GM23338 (cell line): ENCODE results near the gene CDC42EP2. TPM values are rescaled to one million over a fixed set of nuclear protein-coding genes. Genes with fewer than 3 reads are reported as not detected.
A peak's percentile ranks its signal among the peaks of the same experiment; 100 is the strongest.

Experiments used
- ATAC-seq: fragments of 200-7000 bp; cut with Tn5 transposase; 3 replicates; pipeline ENCODE4 v1.9.1; 2020
- DNase-seq: peaks from one replicate; pipeline ENCODE4 v3.0.0-alpha.2; 2015; ENCODE audit warnings: low spot score
- H2AFZ ChIP-seq: fragments of 200-600 bp; sonication (generic); 2 replicates; pipeline ENCODE4 v1.8.0; 2016; ENCODE audit warnings: antibody characterized with exemption, mild to moderate bottlenecking, moderate library complexity
- H3F3A ChIP-seq: fragments of 200-600 bp; sonication (generic); replicated peaks from 2 replicates; pipeline ENCODE4 v1.8.0; 2017; ENCODE audit warnings: antibody characterized with exemption, mixed run types, low read depth
- H3K27ac ChIP-seq: fragments of 200-600 bp; sonication (generic); 2 replicates; pipeline ENCODE4 v1.6.1; 2016; ENCODE audit warnings: low read depth
- H3K27me3 ChIP-seq: fragments of 200-600 bp; sonication (generic); 2 replicates; pipeline ENCODE4 v1.8.0; 2016; ENCODE audit warnings: mild to moderate bottlenecking, mixed run types, moderate library complexity; ENCODE audit not compliant: insufficient read depth
- H3K36me3 ChIP-seq: fragments of 200-600 bp; sonication (generic); 2 replicates; pipeline ENCODE4 v1.8.0; 2016; ENCODE audit warnings: mild to moderate bottlenecking; ENCODE audit not compliant: insufficient read depth
- H3K4me1 ChIP-seq: fragments of 200-600 bp; sonication (generic); 2 replicates; pipeline ENCODE4 v1.8.0; 2016; ENCODE audit warnings: mild to moderate bottlenecking, moderate library complexity; ENCODE audit not compliant: insufficient read depth
- H3K4me2 ChIP-seq: fragments of 200-600 bp; sonication (generic); 2 replicates; pipeline ENCODE4 v1.7.1; 2017; ENCODE audit warnings: mixed run types
- H3K4me3 ChIP-seq: fragments of 200-600 bp; sonication (generic); 2 replicates; pipeline ENCODE4 v1.6.1; 2016; ENCODE audit warnings: mixed run types
- H3K79me2 ChIP-seq: fragments of 200-600 bp; sonication (generic); replicated peaks from 2 replicates; pipeline ENCODE4 v1.8.0; 2017; ENCODE audit warnings: mild to moderate bottlenecking; ENCODE audit not compliant: insufficient read depth
- H3K9me2 ChIP-seq: fragments of 200-600 bp; sonication (generic); 2 replicates; pipeline ENCODE4 v1.8.0; 2017; ENCODE audit not compliant: insufficient read depth
- H4K20me1 ChIP-seq: fragments of 200-600 bp; sonication (generic); replicated peaks from 2 replicates; pipeline ENCODE4 v1.8.0; 2017; ENCODE audit warnings: mild to moderate bottlenecking; ENCODE audit not compliant: insufficient read depth
- H3K27ac Mint-ChIP-seq: 2 replicates; pipeline ENCODE4 v1.8.0; 2020; ENCODE audit warnings: inconsistent platforms, mild to moderate bottlenecking, moderate library complexity, mixed read lengths
- H3K27me3 Mint-ChIP-seq: 3 replicates; pipeline ENCODE4 v1.8.0; 2022; ENCODE audit warnings: low read depth, mild to moderate bottlenecking, moderate library complexity, mixed read lengths, inconsistent platforms; ENCODE audit not compliant: insufficient read depth, poor library complexity
- H3K36me3 Mint-ChIP-seq: 3 replicates; pipeline ENCODE4 v1.8.0; 2021; ENCODE audit warnings: low read depth, mild to moderate bottlenecking, inconsistent platforms, moderate library complexity, mixed read lengths
- H3K4me1 Mint-ChIP-seq: 3 replicates; pipeline ENCODE4 v1.8.0; 2020; ENCODE audit warnings: mild to moderate bottlenecking, inconsistent platforms, mixed read lengths
- H3K4me3 Mint-ChIP-seq: 3 replicates; pipeline ENCODE4 v1.8.0; 2021; ENCODE audit warnings: moderate library complexity, mild to moderate bottlenecking, inconsistent platforms, mixed read lengths
- H3K9me3 Mint-ChIP-seq: 3 replicates; pipeline ENCODE4 v1.8.0; 2020; ENCODE audit warnings: moderate library complexity, mild to moderate bottlenecking, inconsistent platforms, mixed read lengths
- CREB1 ChIP-seq: fragments of 250-450 bp; sonication (Bioruptor Pico); IDR thresholded peaks from 2 replicates; pipeline ENCODE4 v1.5.0; 2020; ENCODE audit warnings: low read depth, mild to moderate bottlenecking, moderate library complexity
- CTCF ChIP-seq, 2 experiments: fragments of 200-600 bp in 1 of 2; sonication (generic) in 1 of 2; conservative IDR thresholded peaks; 2 replicates each; pipeline versions ENCODE4 v1.5.1 to v1.6.1; 2016 to 2017; ENCODE audit warnings: antibody characterized with exemption in 2 of 2, low read depth in 2 of 2, mild to moderate bottlenecking in 2 of 2, moderate library complexity in 1 of 2
- ETS1 ChIP-seq: IDR thresholded peaks from 2 replicates; pipeline ENCODE4 v1.6.1; 2016; ENCODE audit warnings: antibody characterized with exemption
- EZH2 ChIP-seq: fragments of 200-600 bp; sonication (generic); IDR thresholded peaks from one replicate; pipeline ENCODE4 v1.8.0; 2017; ENCODE audit warnings: antibody characterized with exemption, mild to moderate bottlenecking, low read depth; ENCODE audit not compliant: unreplicated experiment
- EZH2phosphoT487 ChIP-seq: fragments of 200-600 bp; sonication (generic); IDR thresholded peaks from one replicate; pipeline ENCODE4 v1.8.1; 2018; ENCODE audit warnings: antibody characterized with exemption; ENCODE audit not compliant: unreplicated experiment
- JUNB ChIP-seq: IDR thresholded peaks from one replicate; pipeline ENCODE4 v1.6.1; 2016; ENCODE audit warnings: antibody characterized with exemption; ENCODE audit not compliant: unreplicated experiment
- NANOG ChIP-seq: IDR thresholded peaks from 2 replicates; pipeline ENCODE4 v1.6.1; 2016; ENCODE audit warnings: antibody characterized with exemption, borderline replicate concordance
- POLR2AphosphoS5 ChIP-seq: IDR thresholded peaks from 2 replicates; pipeline ENCODE4 v1.6.1; 2016; ENCODE audit warnings: antibody characterized with exemption, low read depth
- REST ChIP-seq: IDR thresholded peaks from one replicate; pipeline ENCODE4 v1.6.1; 2018; ENCODE audit warnings: antibody characterized with exemption; ENCODE audit not compliant: unreplicated experiment
- STAT1 ChIP-seq: IDR thresholded peaks from one replicate; pipeline ENCODE4 v1.6.1; 2016; ENCODE audit warnings: antibody characterized with exemption; ENCODE audit not compliant: unreplicated experiment
- ZNF114 ChIP-seq: fragments of 250-450 bp; sonication (Bioruptor Pico); IDR thresholded peaks from 2 replicates; pipeline ENCODE4 v1.5.0; 2020; ENCODE audit warnings: mild to moderate bottlenecking, moderate library complexity
- ZNF331 ChIP-seq: fragments of 250-450 bp; sonication (Bioruptor Pico); IDR thresholded peaks from 2 replicates; pipeline ENCODE4 v1.5.0; 2020; ENCODE audit warnings: low read depth, mild to moderate bottlenecking, moderate library complexity
- polyA plus RNA-seq: library from polyadenylated mRNA; unstranded; fragments of >200 nt; fragmentation: Nextera tagmentation; extraction: Ambion mirVana; gene quantifications from 2 replicates; pipeline ENCODE4 v1.2.1, GENCODE V29; 2016
- total RNA-seq: library from RNA; depleted of rRNA; stranded (reverse); fragments of >200 nt; shearing (Covaris generic); gene quantifications from 2 replicates; pipeline ENCODE4 v1.2.3, GENCODE V29; 2014

CDC42EP2 gene
- total and polyA plus RNA-seq, 2 experiments from 2014 or later = 18.2 to 19.0 TPM

- TF ChIP-seq REST = no peak
- no peak for TF ChIP-seq CREB1 (CRISPR knock-in tag)
- TF ChIP-seq NANOG = no peak
- TF ChIP-seq ZNF331 = no peak
- TF ChIP-seq POLR2AphosphoS5 = no peak
- no peak for TF ChIP-seq STAT1
- no peak for TF ChIP-seq ZNF114 (CRISPR knock-in tag)
Measured at GRCh38 chr11:65298655-65299179, 15.9 kb upstream of the CDC42EP2 start (continued).

GRCh38 chr11:65300621-65301275 lies 13.9 kb upstream of the CDC42EP2 start:
- Histone ChIP-seq H3K4me2 (no peak overlapping the region), H3K4me1 (peaks cover 14% of the 10 kb centered on the region), H3K36me3 (peaks cover 7% of the 10 kb centered on the region; the same call in 1 of the 2 replicates), H3K4me3 (no peak overlapping the region), H3K27me3 (no peaks in the 10 kb centered on the region), H2AFZ (no peak overlapping the region), H3K27ac (peak overlapping the region; percentile 74; the same call in 1 of the 2 replicates), H3F3A (0 out of 2 replicates have a peak, but pooled peaks cover 3% of the 10 kb centered on the region), H3K79me2 (no peaks in the 10 kb centered on the region), H3K9me2 (no peaks in the 10 kb centered on the region), H4K20me1 (no peaks in the 10 kb centered on the region; the same call in 1 of the 2 replicates)
- Mint-ChIP-seq H3K27ac (no peak overlapping the region), H3K4me1 (peaks cover 16% of the 10 kb centered on the region), H3K9me3 (no peaks in the 10 kb centered on the region; the same call in 2 of the 3 replicates), H3K27me3 (peaks cover 16% of the 10 kb centered on the region), H3K36me3 (peaks cover 25% of the 10 kb centered on the region), H3K4me3 (no peak overlapping the region)
- no peak for DNase-seq
- ATAC-seq = no peak
- no peak for TF ChIP-seq NANOG
- TF ChIP-seq ETS1 = no peak
- no peak for TF ChIP-seq POLR2AphosphoS5
- TF ChIP-seq REST = no peak
- no peak for TF ChIP-seq EZH2
- no peak for TF ChIP-seq JUNB
- TF ChIP-seq CTCF (conservative IDR thresholded peaks at IDR 0.05; ENCODE audit: low read depth in 2 of 2) = no peak
- TF ChIP-seq EZH2phosphoT487 = no peak
- no peak for TF ChIP-seq STAT1
